IMR-90 (cell line): Measurements from ENCODE around the gene SUPT3H. TPM values are rescaled to one million over a fixed set of nuclear protein-coding genes. Genes with fewer than 3 reads are reported as not detected.

ENCODE experiments used
- ATAC-seq: fragments of 200-7000 bp; cut with Tn5 transposase; 2 replicates; pipeline ENCODE4 v1.9.1; 2020; ENCODE audit warnings: low read depth, mild to moderate bottlenecking, moderate library complexity
- BruUV-seq: library from RNA; stranded (reverse); fragments of 400-500 nt; replicated peaks from 2 replicates; lab custom pipeline; 2021; lab: Mats Ljungman, UMichigan
- CTCF ChIA-PET: fragments of 300-600 bp; formaldehyde crosslinking; extraction: SDS; loops from one replicate; lab custom pipeline; 2021; ENCODE audit warnings: antibody characterized with exemption; lab: Yijun Ruan, JAX
- POLR2A ChIA-PET: fragments of 300-600 bp; sonication (Branson Sonifier 250); formaldehyde crosslinking; loops from one replicate; lab custom pipeline; 2022; ENCODE audit warnings: antibody characterized with exemption; ENCODE audit not compliant: unreplicated experiment; lab: Charles Lee
- DNase-seq: peaks from one replicate; pipeline ENCODE4 v3.0.0; 2013
- H2AFZ ChIP-seq: replicated peaks from 2 replicates; pipeline ENCODE3; 2013; ENCODE audit warnings: low read length, mild to moderate bottlenecking; ENCODE audit not compliant: poor library complexity
- H2AK5ac ChIP-seq: 2 replicates; pipeline ENCODE4 v1.6.1; 2013; ENCODE audit warnings: low read depth, low read length, inconsistent platforms
- H2AK9ac ChIP-seq: replicated peaks from 2 replicates; pipeline ENCODE3; 2013; ENCODE audit warnings: mild to moderate bottlenecking, low read depth, low read length, moderate library complexity; ENCODE audit not compliant: poor library complexity
- H2BK120ac ChIP-seq: 2 replicates; pipeline ENCODE4 v1.6.1; 2013; ENCODE audit warnings: low read depth, low read length, inconsistent platforms
- H2BK15ac ChIP-seq: 3 replicates; pipeline ENCODE4 v1.6.1; 2013; ENCODE audit warnings: low read depth, low read length, inconsistent platforms
- H2BK20ac ChIP-seq: 2 replicates; pipeline ENCODE4 v1.6.1; 2013; ENCODE audit warnings: low read depth, mild to moderate bottlenecking, inconsistent platforms, low read length, moderate library complexity
- H2BK5ac ChIP-seq: 2 replicates; pipeline ENCODE4 v1.6.1; 2013; ENCODE audit warnings: mild to moderate bottlenecking, low read depth, low read length, inconsistent platforms; ENCODE audit not compliant: poor library complexity, severe bottlenecking
- H3K14ac ChIP-seq: replicated peaks from 2 replicates; pipeline ENCODE4 v1.6.1; 2013; ENCODE audit warnings: low read depth, low read length, inconsistent platforms
- H3K18ac ChIP-seq: 2 replicates; pipeline ENCODE4 v1.6.1; 2013; ENCODE audit warnings: low read depth, low read length, control low read depth
- H3K23ac ChIP-seq: 2 replicates; pipeline ENCODE4 v1.6.1; 2013; ENCODE audit warnings: low read depth, low read length, inconsistent platforms
- H3K27ac ChIP-seq: 2 replicates; pipeline ENCODE4 v1.5.1; 2013; ENCODE audit warnings: mild to moderate bottlenecking, control low read depth, low read length; ENCODE audit not compliant: insufficient read depth
- H3K27me3 ChIP-seq: 2 replicates; pipeline ENCODE4 v1.6.1; 2013; ENCODE audit warnings: low read length; ENCODE audit not compliant: control insufficient read depth, insufficient read depth
- H3K36me3 ChIP-seq: 2 replicates; pipeline ENCODE4 v1.6.1; 2013; ENCODE audit warnings: low read length, mixed read lengths; ENCODE audit not compliant: control insufficient read depth, insufficient read depth
- H3K4ac ChIP-seq: 2 replicates; pipeline ENCODE4 v1.6.1; 2013; ENCODE audit warnings: low read depth, low read length, inconsistent platforms
- H3K4me1 ChIP-seq: 2 replicates; pipeline ENCODE4 v1.6.1; 2013; ENCODE audit warnings: low read length, mixed read lengths; ENCODE audit not compliant: control insufficient read depth, insufficient read depth
- H3K4me2 ChIP-seq: 2 replicates; pipeline ENCODE4 v1.6.1; 2013; ENCODE audit warnings: low read depth, mild to moderate bottlenecking, control low read depth, low read length, moderate library complexity
- H3K4me3 ChIP-seq: 2 replicates; pipeline ENCODE4 v1.5.1; 2013; ENCODE audit warnings: low read depth, mild to moderate bottlenecking, control low read depth, low read length, moderate library complexity; ENCODE audit not compliant: insufficient read depth
- H3K56ac ChIP-seq: 2 replicates; pipeline ENCODE4 v1.6.1; 2013; ENCODE audit warnings: low read length, inconsistent platforms; ENCODE audit not compliant: insufficient read depth; ENCODE audit errors: extremely low read depth
- H3K79me1 ChIP-seq, 2 experiments: 2 replicates each; pipeline ENCODE4 v1.6.1; 2013; ENCODE audit warnings: low read length in 2 of 2, inconsistent platforms in 1 of 2, low read depth in 1 of 2
- H3K9ac ChIP-seq: 2 replicates; pipeline ENCODE4 v1.6.1; 2013; ENCODE audit warnings: low read depth, low read length, control low read depth
- H3K9me1 ChIP-seq: 2 replicates; pipeline ENCODE4 v1.6.1; 2013; ENCODE audit warnings: low read length, inconsistent platforms; ENCODE audit not compliant: insufficient read depth
- H3K9me3 ChIP-seq: 2 replicates; pipeline ENCODE4 v1.6.1; 2013; ENCODE audit warnings: low read length; ENCODE audit not compliant: control insufficient read depth, insufficient read depth
- H4K20me1 ChIP-seq: 2 replicates; pipeline ENCODE4 v1.6.1; 2013; ENCODE audit warnings: low read length, inconsistent platforms; ENCODE audit not compliant: insufficient read depth
- H4K5ac ChIP-seq: 2 replicates; pipeline ENCODE4 v1.6.1; 2013; ENCODE audit warnings: mild to moderate bottlenecking, low read depth, low read length, control low read depth
- H4K8ac ChIP-seq, 2 experiments: 2 replicates each; pipeline ENCODE4 v1.6.1; 2013; ENCODE audit warnings: low read depth in 2 of 2, low read length in 2 of 2, control low read depth in 1 of 2, inconsistent platforms in 1 of 2
- H4K91ac ChIP-seq: 2 replicates; pipeline ENCODE4 v1.6.1; 2013; ENCODE audit warnings: low read depth, low read length, inconsistent platforms; ENCODE audit not compliant: insufficient read depth
- BHLHE40 ChIP-seq: fragments of 150-350 bp; IDR thresholded peaks from 2 replicates; pipeline ENCODE4 v1.6.1; 2016; ENCODE audit warnings: mild to moderate bottlenecking, low read depth, low read length
- CEBPB ChIP-seq: IDR thresholded peaks from 2 replicates; pipeline ENCODE4 v1.6.1; 2012; ENCODE audit warnings: low read depth, low read length, improper control_type of control experiment
- CHD1 ChIP-seq: IDR thresholded peaks from 2 replicates; pipeline ENCODE4 v1.6.1; 2012; ENCODE audit warnings: low read depth, low read length, improper control_type of control experiment
- FOS ChIP-seq: fragments of 150-350 bp; IDR thresholded peaks from 2 replicates; pipeline ENCODE4 v1.6.1; 2016; ENCODE audit warnings: low read depth, low read length
- MAFK ChIP-seq: IDR thresholded peaks from 2 replicates; pipeline ENCODE4 v1.6.1; 2012; ENCODE audit warnings: low read depth, low read length, improper control_type of control experiment
- MAZ ChIP-seq: IDR thresholded peaks from 2 replicates; pipeline ENCODE4 v1.6.1; 2012; ENCODE audit warnings: low read depth, mild to moderate bottlenecking, low read length, improper control_type of control experiment, moderate library complexity, borderline replicate concordance
- MXI1 ChIP-seq: IDR thresholded peaks from 2 replicates; pipeline ENCODE4 v1.6.1; 2012; ENCODE audit warnings: low read depth, mild to moderate bottlenecking, low read length, moderate library complexity, borderline replicate concordance
- NFE2L2 ChIP-seq: fragments of 150-350 bp; IDR thresholded peaks from 2 replicates; pipeline ENCODE4 v1.6.1; 2016; ENCODE audit warnings: low read depth, mild to moderate bottlenecking, low read length
- POLR2A ChIP-seq: IDR thresholded peaks from 2 replicates; pipeline ENCODE4 v1.6.1; 2012; ENCODE audit warnings: mild to moderate bottlenecking, low read depth, low read length
- RAD21 ChIP-seq: IDR thresholded peaks from 2 replicates; pipeline ENCODE4 v1.6.1; 2012; ENCODE audit warnings: low read length, improper control_type of control experiment
- RCOR1 ChIP-seq: IDR thresholded peaks from 2 replicates; pipeline ENCODE4 v1.6.1; 2012; ENCODE audit warnings: mild to moderate bottlenecking, low read length, improper control_type of control experiment; ENCODE audit not compliant: insufficient replicate concordance
- RFX5 ChIP-seq: IDR thresholded peaks from 2 replicates; pipeline ENCODE4 v1.8.0; 2012; ENCODE audit warnings: low read depth, mild to moderate bottlenecking, low read length, moderate library complexity
- SMC3 ChIP-seq: fragments of 150-350 bp; IDR thresholded peaks from 2 replicates; pipeline ENCODE4 v1.6.1; 2016; ENCODE audit warnings: low read depth, mild to moderate bottlenecking, antibody characterized with exemption, low read length, moderate library complexity
- USF2 ChIP-seq: fragments of 150-350 bp; IDR thresholded peaks from 2 replicates; pipeline ENCODE4 v1.6.1; 2017; ENCODE audit warnings: mild to moderate bottlenecking, antibody characterized with exemption, low read length, low read depth
- WGBS, 2 experiments: methylation state at CpG; one replicate each; pipeline versions ENCODE4 v1.1.5 to v1.1.7; 2013; ENCODE audit warnings: missing lambda C conversion rate in 2 of 2; ENCODE audit not compliant: insufficient read length in 1 of 2; ENCODE audit errors: extremely low coverage in 2 of 2; 5-methylcytosine and 5-hydroxymethylcytosine counted together
- dilution Hi-C: fragments of 300-500 bp; cut with HindIII; formaldehyde crosslinking; loops from one replicate; pipeline ENCODE4 v1.14.3; 2018; ENCODE audit warnings: low sequenced_read_pairs; ENCODE audit not compliant: unreplicated experiment
- in situ Hi-C: fragments of 300-500 bp; cut with MboI; formaldehyde crosslinking; loops from 3 replicates; pipeline ENCODE4 v1.14.3; 2019; ENCODE audit warnings: low sequenced_read_pairs, inconsistent platforms, mixed read lengths
- intact Hi-C: fragments of 100-400 bp; cut with micrococcal nuclease; formaldehyde crosslinking; loops from 2 replicates; pipeline ENCODE4 v1.10.0; 2022
- polyA plus RNA-seq, 3 experiments: library from polyadenylated mRNA; depleted of rRNA; stranded (reverse); fragments of >200 nt; gene quantifications; 2 replicates each; pipeline ENCODE4 v1.2.3, GENCODE V29; 2012; ENCODE audit warnings: low replicate concordance in 1 of 3
- total RNA-seq: library from RNA; depleted of rRNA; stranded (reverse); fragments of >200 nt; gene quantifications from 2 replicates; pipeline ENCODE4 v1.2.3, GENCODE V29; 2012
- TF ChIP-seq, protein P1 (sequence below): fragments of 150-350 bp; IDR thresholded peaks from 2 replicates; pipeline ENCODE4 v1.6.1; 2016; ENCODE audit warnings: low read depth, mild to moderate bottlenecking, low read length, moderate library complexity, borderline replicate concordance
- TF ChIP-seq, protein P2 (sequence below): conservative IDR thresholded peaks from 2 replicates; pipeline ENCODE4 v1.5.1; 2012; ENCODE audit warnings: mild to moderate bottlenecking, low read depth, low read length, improper control_type of control experiment

SUPT3H gene
- total and polyA plus RNA-seq, 2 of the 4 experiments (the other 2 are of a cell fraction) = 4.5 to 5.0 TPM

- Histone ChIP-seq H3K79me1 (no peaks in the 10 kb centered on the region), H2BK20ac (no peak overlapping the region), H2BK15ac (no peak overlapping the region), H2BK5ac (no peak overlapping the region), H3K27me3 (no peaks in the 10 kb centered on the region), H3K27ac (no peak overlapping the region), H4K8ac (no peak overlapping the region), H3K4me2 (no peak overlapping the region), H3K9ac (no peak overlapping the region), H4K91ac (no peak overlapping the region), H2AK9ac (no peak overlapping the region), H3K4me1 (peaks cover 3% of the 10 kb centered on the region; the same call in 1 of the 2 replicates), H3K9me3 (no peaks in the 10 kb centered on the region), H3K4me3 (no peak overlapping the region), H3K23ac (no peak overlapping the region), H3K14ac (no peak overlapping the region), H2BK120ac (no peak overlapping the region), H3K4ac (no peak overlapping the region), H4K20me1 (no peaks in the 10 kb centered on the region), H3K9me1 (0 out of 2 replicates have a peak, but pooled peaks cover 2% of the 10 kb centered on the region), H2AK5ac (no peak overlapping the region), H3K36me3 (no peaks in the 10 kb centered on the region), H2AFZ (no peak overlapping the region), H3K18ac (no peak overlapping the region), H3K56ac (no peak overlapping the region), H4K5ac (no peak overlapping the region)
- ATAC-seq = no peak
- dilution Hi-C loops (no loop called here), intact Hi-C loops (no loop called here), in situ Hi-C loops (no loop called here)
- CTCF ChIA-PET = interaction anchor here (1.3 kb wide), 1 partner anchor 13 kb away, joined by 3 read pairs; no protein-coding TSS in a partner anchor
- POLR2A ChIA-PET = no interaction called here
- WGBS, 2 experiments = 86% methylated on average over 1 of the region's 3 CpGs; no CpG with 5 or more reads in 1 of the 2 experiments
- no peak for TF ChIP-seq RFX5
- TF ChIP-seq, protein P1, sequence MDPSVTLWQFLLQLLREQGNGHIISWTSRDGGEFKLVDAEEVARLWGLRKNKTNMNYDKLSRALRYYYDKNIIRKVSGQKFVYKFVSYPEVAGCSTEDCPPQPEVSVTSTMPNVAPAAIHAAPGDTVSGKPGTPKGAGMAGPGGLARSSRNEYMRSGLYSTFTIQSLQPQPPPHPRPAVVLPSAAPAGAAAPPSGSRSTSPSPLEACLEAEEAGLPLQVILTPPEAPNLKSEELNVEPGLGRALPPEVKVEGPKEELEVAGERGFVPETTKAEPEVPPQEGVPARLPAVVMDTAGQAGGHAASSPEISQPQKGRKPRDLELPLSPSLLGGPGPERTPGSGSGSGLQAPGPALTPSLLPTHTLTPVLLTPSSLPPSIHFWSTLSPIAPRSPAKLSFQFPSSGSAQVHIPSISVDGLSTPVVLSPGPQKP = no peak
- TF ChIP-seq CEBPB = no peak
- no peak for TF ChIP-seq NFE2L2
- TF ChIP-seq MXI1 = no peak
- no peak for TF ChIP-seq POLR2A
- TF ChIP-seq, protein P2, sequence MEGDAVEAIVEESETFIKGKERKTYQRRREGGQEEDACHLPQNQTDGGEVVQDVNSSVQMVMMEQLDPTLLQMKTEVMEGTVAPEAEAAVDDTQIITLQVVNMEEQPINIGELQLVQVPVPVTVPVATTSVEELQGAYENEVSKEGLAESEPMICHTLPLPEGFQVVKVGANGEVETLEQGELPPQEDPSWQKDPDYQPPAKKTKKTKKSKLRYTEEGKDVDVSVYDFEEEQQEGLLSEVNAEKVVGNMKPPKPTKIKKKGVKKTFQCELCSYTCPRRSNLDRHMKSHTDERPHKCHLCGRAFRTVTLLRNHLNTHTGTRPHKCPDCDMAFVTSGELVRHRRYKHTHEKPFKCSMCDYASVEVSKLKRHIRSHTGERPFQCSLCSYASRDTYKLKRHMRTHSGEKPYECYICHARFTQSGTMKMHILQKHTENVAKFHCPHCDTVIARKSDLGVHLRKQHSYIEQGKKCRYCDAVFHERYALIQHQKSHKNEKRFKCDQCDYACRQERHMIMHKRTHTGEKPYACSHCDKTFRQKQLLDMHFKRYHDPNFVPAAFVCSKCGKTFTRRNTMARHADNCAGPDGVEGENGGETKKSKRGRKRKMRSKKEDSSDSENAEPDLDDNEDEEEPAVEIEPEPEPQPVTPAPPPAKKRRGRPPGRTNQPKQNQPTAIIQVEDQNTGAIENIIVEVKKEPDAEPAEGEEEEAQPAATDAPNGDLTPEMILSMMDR = no peak
- TF ChIP-seq RAD21 = no peak
- TF ChIP-seq FOS = no peak
- no peak for TF ChIP-seq BHLHE40
- no peak for TF ChIP-seq USF2
- no peak for TF ChIP-seq MAFK
- TF ChIP-seq SMC3 = no peak
- no peak for TF ChIP-seq RCOR1
- no peak for TF ChIP-seq CHD1
- no peak for TF ChIP-seq MAZ
- no TSS peak for BruUV-seq
- DNase-seq = no peak
These were observed 26.7 kb downstream of the SUPT3H start for GRCh38 chr6:45351076-45351475.
